Sigmoid colon (tissue), 4 donors: ENCODE measurements around the gene PROP1.

ENCODE experiments used
- POLR2AphosphoS5 ChIP-seq, 4 donors: sonication (generic); formaldehyde crosslinking; IDR thresholded peaks; one replicate each; pipeline ENCODE4 v1.6.1; 2017; ENCODE audit warnings: antibody characterized with exemption in 4 of 4
- TF ChIP-seq, protein P1 (sequence below), 4 experiments: fragments of 450-650 bp in 3 of 4; fragments of 200-600 bp in 1 of 4; IDR thresholded peaks; one replicate each; pipeline ENCODE4 v1.5.1; 2016 to 2019; ENCODE audit warnings: antibody characterized with exemption in 4 of 4, mild to moderate bottlenecking in 3 of 4, moderate library complexity in 2 of 4

DNA sequence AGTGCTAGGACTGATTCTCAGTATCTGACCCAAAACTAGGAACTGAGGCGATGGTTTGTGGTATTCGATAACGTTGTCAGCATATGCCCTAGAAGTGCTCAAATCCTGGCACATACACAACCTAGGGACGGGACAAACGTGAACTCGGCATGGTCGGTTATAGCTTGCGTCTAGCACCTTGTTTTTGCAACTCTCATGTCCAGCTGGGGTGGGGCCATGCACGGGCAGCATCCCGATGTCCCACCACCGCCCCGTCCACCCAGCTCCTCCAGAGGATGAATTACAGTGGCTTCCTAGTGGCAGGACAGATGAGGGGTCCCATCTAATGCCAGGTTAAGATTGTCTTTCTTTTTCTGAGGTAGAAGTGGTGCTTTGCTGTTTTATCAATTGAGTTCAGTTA is 31.6 kb downstream of the PROP1 start:
- TF ChIP-seq, protein P1, sequence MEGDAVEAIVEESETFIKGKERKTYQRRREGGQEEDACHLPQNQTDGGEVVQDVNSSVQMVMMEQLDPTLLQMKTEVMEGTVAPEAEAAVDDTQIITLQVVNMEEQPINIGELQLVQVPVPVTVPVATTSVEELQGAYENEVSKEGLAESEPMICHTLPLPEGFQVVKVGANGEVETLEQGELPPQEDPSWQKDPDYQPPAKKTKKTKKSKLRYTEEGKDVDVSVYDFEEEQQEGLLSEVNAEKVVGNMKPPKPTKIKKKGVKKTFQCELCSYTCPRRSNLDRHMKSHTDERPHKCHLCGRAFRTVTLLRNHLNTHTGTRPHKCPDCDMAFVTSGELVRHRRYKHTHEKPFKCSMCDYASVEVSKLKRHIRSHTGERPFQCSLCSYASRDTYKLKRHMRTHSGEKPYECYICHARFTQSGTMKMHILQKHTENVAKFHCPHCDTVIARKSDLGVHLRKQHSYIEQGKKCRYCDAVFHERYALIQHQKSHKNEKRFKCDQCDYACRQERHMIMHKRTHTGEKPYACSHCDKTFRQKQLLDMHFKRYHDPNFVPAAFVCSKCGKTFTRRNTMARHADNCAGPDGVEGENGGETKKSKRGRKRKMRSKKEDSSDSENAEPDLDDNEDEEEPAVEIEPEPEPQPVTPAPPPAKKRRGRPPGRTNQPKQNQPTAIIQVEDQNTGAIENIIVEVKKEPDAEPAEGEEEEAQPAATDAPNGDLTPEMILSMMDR (IDR thresholded peaks at IDR 0.05), result no peak
- no peak for TF ChIP-seq POLR2AphosphoS5 (IDR thresholded peaks at IDR 0.05)
